HEK293 (cell line): Measurements from ENCODE around the gene TICAM1.
A peak's percentile ranks its signal among the peaks of the same experiment; 100 is the strongest.

Experiments used
- BCL11A ChIP-seq: fragments of 450-650 bp; formaldehyde crosslinking; IDR thresholded peaks from 2 replicates; pipeline ENCODE4 v1.5.1; 2016; ENCODE audit warnings: low read depth, missing biosample characterization, missing genetic modification characterization
- BCL6B ChIP-seq: fragments of 450-650 bp; formaldehyde crosslinking; IDR thresholded peaks from 2 replicates; pipeline ENCODE4 v1.5.1; 2017; ENCODE audit warnings: missing biosample characterization, missing genetic modification characterization
- GLI2 ChIP-seq: fragments of 450-650 bp; formaldehyde crosslinking; IDR thresholded peaks from 2 replicates; pipeline ENCODE4; 2017; ENCODE audit warnings: missing biosample characterization, missing genetic modification characterization, low read depth, borderline replicate concordance
- GLI4 ChIP-seq: fragments of 450-650 bp; formaldehyde crosslinking; IDR thresholded peaks from 2 replicates; pipeline ENCODE4 v1.5.1; 2016; ENCODE audit warnings: missing biosample characterization, missing genetic modification characterization
- KLF7 ChIP-seq: fragments of 450-650 bp; formaldehyde crosslinking; IDR thresholded peaks from 2 replicates; pipeline ENCODE4 v1.5.1; 2016; ENCODE audit warnings: missing biosample characterization, missing genetic modification characterization, borderline replicate concordance
- MYNN ChIP-seq: fragments of 450-650 bp; formaldehyde crosslinking; IDR thresholded peaks from 2 replicates; pipeline ENCODE4 v1.5.1; 2016; ENCODE audit warnings: missing biosample characterization, missing genetic modification characterization, borderline replicate concordance
- OVOL3 ChIP-seq: fragments of 450-650 bp; formaldehyde crosslinking; IDR thresholded peaks from 2 replicates; pipeline ENCODE4 v1.5.1; 2016; ENCODE audit warnings: missing biosample characterization, missing genetic modification characterization
- PATZ1 ChIP-seq: fragments of 450-650 bp; formaldehyde crosslinking; IDR thresholded peaks from 2 replicates; pipeline ENCODE4 v1.5.1; 2016; ENCODE audit warnings: missing biosample characterization, missing genetic modification characterization
- PRDM4 ChIP-seq: fragments of 450-650 bp; formaldehyde crosslinking; IDR thresholded peaks from 2 replicates; pipeline ENCODE4 v1.5.1; 2017; ENCODE audit warnings: missing biosample characterization, missing genetic modification characterization
- REST ChIP-seq: fragments of 450-650 bp; formaldehyde crosslinking; IDR thresholded peaks from 2 replicates; pipeline ENCODE4 v1.5.1; 2016; ENCODE audit warnings: missing biosample characterization, missing genetic modification characterization
- SETDB1 ChIP-seq: IDR thresholded peaks from one replicate; pipeline ENCODE4 v1.6.1; 2017; ENCODE audit warnings: mild to moderate bottlenecking, low read length, moderate library complexity, mixed read lengths; ENCODE audit not compliant: insufficient read length
- ZBTB20 ChIP-seq: fragments of 450-650 bp; formaldehyde crosslinking; IDR thresholded peaks from 2 replicates; pipeline ENCODE4 v1.5.1; 2016; ENCODE audit warnings: missing biosample characterization, missing genetic modification characterization
- ZNF133 ChIP-seq: fragments of 450-650 bp; formaldehyde crosslinking; IDR thresholded peaks from 2 replicates; pipeline ENCODE4 v1.5.1; 2016; ENCODE audit warnings: missing biosample characterization, missing genetic modification characterization
- ZNF148 ChIP-seq: fragments of 450-650 bp; formaldehyde crosslinking; IDR thresholded peaks from 2 replicates; pipeline ENCODE4 v1.5.0; 2017; ENCODE audit warnings: missing biosample characterization, missing genetic modification characterization, borderline replicate concordance
- ZNF169 ChIP-seq: fragments of 450-650 bp; formaldehyde crosslinking; IDR thresholded peaks from 2 replicates; pipeline ENCODE4 v1.5.1; 2016; ENCODE audit warnings: missing biosample characterization, missing genetic modification characterization
- ZNF26 ChIP-seq: fragments of 450-650 bp; formaldehyde crosslinking; IDR thresholded peaks from 2 replicates; pipeline ENCODE4 v1.5.1; 2016; ENCODE audit warnings: missing biosample characterization, missing genetic modification characterization
- ZNF37A ChIP-seq: fragments of 450-650 bp; IDR thresholded peaks from 2 replicates; pipeline ENCODE4 v1.5.1; 2018; ENCODE audit warnings: missing biosample characterization, missing genetic modification characterization
- ZNF398 ChIP-seq: fragments of 450-650 bp; formaldehyde crosslinking; IDR thresholded peaks from 2 replicates; pipeline ENCODE4 v1.5.1; 2017; ENCODE audit warnings: missing biosample characterization, missing genetic modification characterization
- ZNF544 ChIP-seq: fragments of 450-650 bp; formaldehyde crosslinking; IDR thresholded peaks from 2 replicates; pipeline ENCODE4 v1.5.0; 2017; ENCODE audit warnings: missing biosample characterization, missing genetic modification characterization
- ZNF561 ChIP-seq: fragments of 450-650 bp; IDR thresholded peaks from 2 replicates; pipeline ENCODE4 v1.5.1; 2018; ENCODE audit warnings: missing biosample characterization, missing genetic modification characterization, borderline replicate concordance
- ZNF747 ChIP-seq: fragments of 450-650 bp; formaldehyde crosslinking; IDR thresholded peaks from 2 replicates; pipeline ENCODE4 v1.5.1; 2016; ENCODE audit warnings: missing biosample characterization, missing genetic modification characterization
- ZNF776 ChIP-seq: fragments of 450-650 bp; formaldehyde crosslinking; IDR thresholded peaks from 2 replicates; pipeline ENCODE4 v1.5.0; 2017; ENCODE audit warnings: missing biosample characterization, missing genetic modification characterization, borderline replicate concordance

The TICAM1 gene

GRCh38 chr19:4768934-4769777 is 62.4 kb downstream of the TICAM1 start (continued):
- TF ChIP-seq ZNF398 (0 out of 2 replicates have a peak, but pooled peaks have one; percentile 18), BCL6B (0 out of 2 replicates have a peak, but pooled peaks have one; percentile 31), ZNF561 (peak; percentile 90; the same call in 1 of the 2 replicates), ZNF544 (no peak), OVOL3 (tag by site-specific recombination) (peak; percentile 93), BCL11A (0 out of 2 replicates have a peak, but pooled peaks have one; percentile 34), ZNF37A (no peak), ZNF169 (tag by site-specific recombination) (no peak), REST (tag by site-specific recombination) (peak; percentile 100), ZNF133 (tag by site-specific recombination) (no peak), PRDM4 (tag by site-specific recombination) (0 out of 2 replicates have a peak, but pooled peaks have one; percentile 15), SETDB1 (no peak), ZBTB20 (tag by site-specific recombination) (no peak), PATZ1 (tag by site-specific recombination) (0 out of 2 replicates have a peak, but pooled peaks have one; percentile 35), ZNF747 (0 out of 2 replicates have a peak, but pooled peaks have one; percentile 79), MYNN (tag by site-specific recombination) (peak; percentile 85), ZNF148 (tag by site-specific recombination) (no peak), ZNF26 (no peak), GLI2 (tag by site-specific recombination) (no peak), ZNF776 (tag by site-specific recombination) (no peak), KLF7 (tag by site-specific recombination) (no peak), GLI4 (0 out of 2 replicates have a peak, but pooled peaks have one; percentile 19)
